A549 (cell line): ENCODE data around the gene USP20. TPM values are rescaled to one million over a fixed set of nuclear protein-coding genes. Genes with fewer than 3 reads are reported as not detected.

Experiments
- ATAC-seq, 2 experiments: fragments of 200-7000 bp in 1 of 2; fragments of >200 bp in 1 of 2; cut with Nextera tagmentation in 1 of 2; cut with Tn5 transposase in 1 of 2; 3 replicates each; pipeline versions ENCODE4 v1.8.0 to v1.9.1; 2018 to 2020; ENCODE audit warnings: mild to moderate bottlenecking in 1 of 2, moderate library complexity in 1 of 2
- CTCF ChIA-PET: fragments of 300-600 bp; sonication (Branson Sonifier 250); formaldehyde crosslinking; extraction: SDS; loops from one replicate; lab custom pipeline; 2021; ENCODE audit warnings: antibody characterized with exemption, inconsistent platforms; lab: Yijun Ruan, JAX
- POLR2A ChIA-PET: fragments of 350-600 bp; formaldehyde crosslinking; extraction: SDS; loops from one replicate; lab custom pipeline; 2021; ENCODE audit warnings: antibody characterized with exemption, inconsistent platforms; lab: Yijun Ruan, JAX
- DNase-seq, 2 experiments: peaks; one replicate each; pipeline versions ENCODE4 v3.0.0 to v3.0.0-alpha.2; 2011 to 2016; ENCODE audit warnings: low read depth in 1 of 2, low spot score in 1 of 2
- FAIRE-seq: peaks from 2 replicates; lab custom pipeline; 2011; peaks lifted over from hg19 to GRCh38; lab: Jason Lieb, UNC
- H3K27ac ChIP-seq, 2 experiments: fragments of >200 bp; sonication (Bioruptor Twin); formaldehyde crosslinking; 3 replicates each; pipeline ENCODE4 v1.5.1; 2016 to 2017
- H3K4me1 ChIP-seq: fragments of >200 bp; sonication (Bioruptor Twin); formaldehyde crosslinking; 3 replicates; pipeline ENCODE4 v1.6.1; 2016
- H3K4me2 ChIP-seq: fragments of >200 bp; sonication (Bioruptor Twin); formaldehyde crosslinking; 3 replicates; pipeline ENCODE4 v1.6.1; 2016
- H3K4me3 ChIP-seq: fragments of >200 bp; sonication (Bioruptor Twin); formaldehyde crosslinking; 3 replicates; pipeline ENCODE4 v1.5.1; 2016
- H3K9me3 ChIP-seq: fragments of >200 bp; sonication (Bioruptor Twin); formaldehyde crosslinking; 3 replicates; pipeline ENCODE4 v1.6.1; 2016
- CHD2 ChIP-seq: fragments of 150-350 bp; IDR thresholded peaks from 2 replicates; pipeline ENCODE4 v1.6.1; 2014; ENCODE audit warnings: low read length; ENCODE audit not compliant: partially characterized antibody
- CTCF ChIP-seq: fragments of >200 bp; sonication (Bioruptor Twin); formaldehyde crosslinking; IDR thresholded peaks from 3 replicates; pipeline ENCODE4 v1.5.1; 2016
- E2F6 ChIP-seq: IDR thresholded peaks from 2 replicates; pipeline ENCODE4 v1.6.1; 2012; ENCODE audit warnings: low read depth, borderline replicate concordance
- EHF ChIP-seq: fragments of 250-450 bp; sonication (Bioruptor Pico); IDR thresholded peaks from 2 replicates; pipeline ENCODE4 v1.5.0; 2020; ENCODE audit warnings: mild to moderate bottlenecking
- EHMT2 ChIP-seq: fragments of 200-600 bp; sonication (generic); IDR thresholded peaks from 2 replicates; pipeline ENCODE4 v1.6.1; 2016; ENCODE audit warnings: antibody characterized with exemption, low read depth, mild to moderate bottlenecking, moderate library complexity
- EP300 ChIP-seq, 2 experiments: fragments of >200 bp; sonication (Bioruptor Twin); formaldehyde crosslinking; IDR thresholded peaks; 2 replicates in 1 of 2; 3 replicates in 1 of 2; pipeline ENCODE4 v1.6.1; 2016 to 2017
- FOSB ChIP-seq: fragments of 250-450 bp; sonication (Bioruptor Pico); IDR thresholded peaks from 2 replicates; pipeline ENCODE4 v1.5.0; 2020; ENCODE audit warnings: mild to moderate bottlenecking, moderate library complexity
- FOSL2 ChIP-seq, 2 experiments: fragments of 450-650 bp in 1 of 2; fragments of >200 bp in 1 of 2; sonication (Bioruptor Twin) in 1 of 2; formaldehyde crosslinking; IDR thresholded peaks; 2 replicates each; pipeline versions ENCODE4 v1.5.0 to v1.6.1; 2016 to 2020; ENCODE audit warnings: mild to moderate bottlenecking in 1 of 2, moderate library complexity in 1 of 2
- FOXS1 ChIP-seq: fragments of 250-450 bp; sonication (Bioruptor Pico); IDR thresholded peaks from 2 replicates; pipeline ENCODE4 v1.5.0; 2020; ENCODE audit warnings: mild to moderate bottlenecking, moderate library complexity
- HDAC2 ChIP-seq: fragments of 200-600 bp; sonication (generic); IDR thresholded peaks from 2 replicates; pipeline ENCODE4 v1.6.1; 2016
- HOXB5 ChIP-seq: fragments of 250-450 bp; sonication (Bioruptor Pico); IDR thresholded peaks from 2 replicates; pipeline ENCODE4 v1.5.0; 2020; ENCODE audit warnings: mild to moderate bottlenecking, moderate library complexity
- JUN ChIP-seq, 2 experiments: fragments of >200 bp; sonication (Bioruptor Twin); formaldehyde crosslinking; IDR thresholded peaks; 2 replicates in 1 of 2; 3 replicates in 1 of 2; pipeline ENCODE4 v1.6.1; 2016 to 2017
- KDM1A ChIP-seq: fragments of 200-600 bp; sonication (generic); IDR thresholded peaks from 2 replicates; pipeline ENCODE4 v1.6.1; 2016; ENCODE audit warnings: low read depth, mild to moderate bottlenecking
- KDM5A ChIP-seq: fragments of 200-600 bp; sonication (generic); IDR thresholded peaks from 2 replicates; pipeline ENCODE4 v1.6.1; 2016; ENCODE audit warnings: antibody characterized with exemption, mild to moderate bottlenecking
- MAZ ChIP-seq: fragments of 150-350 bp; IDR thresholded peaks from 2 replicates; pipeline ENCODE4 v1.6.1; 2014; ENCODE audit warnings: antibody characterized with exemption, low read depth, low read length, borderline replicate concordance
- MYC ChIP-seq: IDR thresholded peaks from 2 replicates; pipeline ENCODE4 v1.6.1; 2012; ENCODE audit warnings: mild to moderate bottlenecking, inconsistent platforms, low read length, improper control_type of control experiment, borderline replicate concordance
- NFE2L2 ChIP-seq: fragments of 150-350 bp; conservative IDR thresholded peaks from 2 replicates; pipeline ENCODE4 v1.6.1; 2014; ENCODE audit warnings: low read length
- NPAS2 ChIP-seq: fragments of 250-450 bp; sonication (Bioruptor Pico); IDR thresholded peaks from 2 replicates; pipeline ENCODE4 v1.8.0; 2022; ENCODE audit warnings: mild to moderate bottlenecking, moderate library complexity, borderline replicate concordance
- POLR2A ChIP-seq: IDR thresholded peaks from 2 replicates; pipeline ENCODE4 v1.6.1; 2012; ENCODE audit warnings: mild to moderate bottlenecking, low read length
- RAD21 ChIP-seq, 2 experiments: fragments of >200 bp in 1 of 2; sonication (Bioruptor Twin) in 1 of 2; formaldehyde crosslinking in 1 of 2; IDR thresholded peaks in 1 of 2; conservative IDR thresholded peaks in 1 of 2; 2 replicates in 1 of 2; 3 replicates in 1 of 2; pipeline ENCODE4 v1.6.1; 2012 to 2018; ENCODE audit warnings: inconsistent platforms in 1 of 2
- RARB ChIP-seq: fragments of 250-450 bp; sonication (Bioruptor Pico); IDR thresholded peaks from 2 replicates; pipeline ENCODE4 v1.8.0; 2021; ENCODE audit warnings: mild to moderate bottlenecking, moderate library complexity
- RCOR1 ChIP-seq: fragments of 150-350 bp; IDR thresholded peaks from 2 replicates; pipeline ENCODE4 v1.6.1; 2014; ENCODE audit warnings: antibody characterized with exemption, low read length, low read depth
- REST ChIP-seq: fragments of 200-600 bp; sonication (generic); IDR thresholded peaks from 2 replicates; pipeline ENCODE4 v1.6.1; 2016; ENCODE audit warnings: antibody characterized with exemption, mild to moderate bottlenecking, moderate library complexity
- TFCP2L1 ChIP-seq: fragments of 250-450 bp; sonication (Bioruptor Pico); IDR thresholded peaks from 2 replicates; pipeline ENCODE4 v1.5.0; 2021; ENCODE audit warnings: mild to moderate bottlenecking
- ZC3H11A ChIP-seq: fragments of 450-650 bp; IDR thresholded peaks from 2 replicates; pipeline ENCODE4 v1.6.1; 2014; ENCODE audit warnings: antibody characterized with exemption, mild to moderate bottlenecking
- ZNF302 ChIP-seq: fragments of 250-450 bp; sonication (Bioruptor Pico); IDR thresholded peaks from 2 replicates; pipeline ENCODE4 v1.9.0; 2021; ENCODE audit warnings: inconsistent platforms, mild to moderate bottlenecking, moderate library complexity
- WGBS: methylation state at CpG from one replicate; pipeline ENCODE4 v1.1.6; 2017; ENCODE audit errors: missing lambda C conversion rate; 5-methylcytosine and 5-hydroxymethylcytosine counted together
- polyA plus RNA-seq, 4 experiments: library from polyadenylated mRNA; depleted of rRNA in 3 of 4; stranded (reverse); fragments of >200 nt; fragmentation: RNase III in 1 of 4; extraction: RNeasy Plus Mini Kit Qiagen cat#74134 plus additional on column Dnase treatment in 1 of 4; gene quantifications; 2 replicates in 3 of 4; 3 replicates in 1 of 4; pipeline ENCODE4 v1.2.3, GENCODE V29; 2011 to 2017
- TF ChIP-seq, protein P1 (sequence below): fragments of 150-350 bp; IDR thresholded peaks from 2 replicates; pipeline ENCODE4 v1.6.1; 2014; ENCODE audit warnings: low read depth, mild to moderate bottlenecking, low read length
- TF ChIP-seq, protein P2 (sequence below): fragments of >200 bp; sonication (Bioruptor Twin); formaldehyde crosslinking; IDR thresholded peaks from 3 replicates; pipeline ENCODE4 v1.6.1; 2016
- TF ChIP-seq, protein P3 (sequence below): fragments of >200 bp; sonication (Bioruptor Twin); formaldehyde crosslinking; IDR thresholded peaks from 2 replicates; pipeline ENCODE4 v1.6.1; 2016

Gene USP20
- polyA plus RNA-seq, 2 of the 4 experiments (the other 2 are of a cell fraction): 3.9 to 5.0 TPM

DNA sequence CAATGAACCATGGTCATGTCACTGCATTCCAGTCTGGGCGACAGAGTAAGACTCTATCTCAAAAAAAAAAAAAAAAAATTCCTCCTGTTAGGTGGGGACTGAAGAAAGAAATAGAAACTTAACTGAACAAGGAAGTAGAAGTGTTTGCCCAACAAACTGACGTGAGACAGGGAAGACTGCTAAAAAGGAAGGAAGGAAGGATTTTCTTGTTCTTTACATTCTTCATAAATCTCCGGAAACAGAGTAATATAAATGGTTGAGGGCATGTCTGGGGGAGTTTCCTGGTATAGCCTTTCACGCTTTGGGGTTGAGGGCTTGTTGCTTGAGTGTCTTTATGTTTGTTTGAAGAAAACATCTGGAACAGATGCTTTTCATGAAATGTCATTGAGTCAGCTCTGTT lies 29.2 kb upstream of the USP20 start:
- ATAC-seq: no peak
- no peak overlapping the region for H3K4me3 ChIP-seq
- TF ChIP-seq FOSB: no peak
- TF ChIP-seq EHMT2: no peak
- no peak for TF ChIP-seq CHD2
- no peak for TF ChIP-seq ZC3H11A
- TF ChIP-seq NPAS2 (CRISPR knock-in tag): no peak
- TF ChIP-seq MYC: no peak
- no peak for TF ChIP-seq EHF (CRISPR knock-in tag)
- TF ChIP-seq HOXB5: no peak
- no peak for TF ChIP-seq MAZ
- TF ChIP-seq, protein P1, sequence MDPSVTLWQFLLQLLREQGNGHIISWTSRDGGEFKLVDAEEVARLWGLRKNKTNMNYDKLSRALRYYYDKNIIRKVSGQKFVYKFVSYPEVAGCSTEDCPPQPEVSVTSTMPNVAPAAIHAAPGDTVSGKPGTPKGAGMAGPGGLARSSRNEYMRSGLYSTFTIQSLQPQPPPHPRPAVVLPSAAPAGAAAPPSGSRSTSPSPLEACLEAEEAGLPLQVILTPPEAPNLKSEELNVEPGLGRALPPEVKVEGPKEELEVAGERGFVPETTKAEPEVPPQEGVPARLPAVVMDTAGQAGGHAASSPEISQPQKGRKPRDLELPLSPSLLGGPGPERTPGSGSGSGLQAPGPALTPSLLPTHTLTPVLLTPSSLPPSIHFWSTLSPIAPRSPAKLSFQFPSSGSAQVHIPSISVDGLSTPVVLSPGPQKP: no peak
- TF ChIP-seq HDAC2: no peak
- TF ChIP-seq RARB (CRISPR knock-in tag): no peak
- TF ChIP-seq RAD21 (conservative IDR thresholded peaks at IDR 0.05 in 1 of 2, IDR thresholded peaks at IDR 0.05 in 1 of 2): no peak
- TF ChIP-seq TFCP2L1: no peak
- no peak for TF ChIP-seq ZNF302
- TF ChIP-seq CTCF: no peak
- no peak for TF ChIP-seq E2F6
- TF ChIP-seq FOXS1 (CRISPR knock-in tag): no peak
- TF ChIP-seq POLR2A: no peak
- TF ChIP-seq, all 56 proteins: peak for 0
- DNase-seq (no peak), FAIRE-seq (no peak)
- H3K4me2 ChIP-seq: no peak overlapping the region
- no peak overlapping the region for H3K27ac ChIP-seq
- WGBS: 85% methylated on average over 4 of the region's 4 CpGs
- H3K4me1 ChIP-seq: peaks cover 16% of the 10 kb centered on the region
- no peaks in the 10 kb centered on the region for H3K9me3 ChIP-seq
- ChIA-PET POLR2A (no interaction called here), CTCF (interaction anchor here (0.9 to 2.0 kb wide), 2 partner anchors 16 to 164 kb away, joined by 3 to 7 read pairs; no protein-coding TSS in a partner anchor)

DNA sequence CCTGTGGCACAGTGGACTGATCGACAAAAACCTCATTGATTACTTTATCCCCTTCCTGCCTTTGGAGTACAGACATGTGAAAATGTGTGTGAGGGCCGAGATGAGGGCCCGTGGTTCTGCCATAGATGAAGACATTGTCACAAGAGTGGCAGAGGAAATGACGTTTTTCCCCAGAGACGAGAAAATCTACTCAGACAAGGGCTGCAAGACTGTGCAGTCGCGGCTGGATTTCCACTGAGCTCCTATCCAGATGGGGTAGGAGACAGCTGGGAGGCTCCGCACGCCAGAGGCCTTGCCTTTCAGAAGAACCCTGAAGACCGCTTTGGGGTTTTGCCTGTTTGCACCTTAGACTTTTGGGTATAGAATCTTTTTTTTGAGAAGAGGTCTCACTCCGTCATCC lies 25.9 kb upstream of the USP20 start:
- no peak; a peak in 1 of 6 replicates for ATAC-seq
- Histone ChIP-seq H3K4me2 (no peak overlapping the region), H3K9me3 (no peaks in the 10 kb centered on the region), H3K27ac (no peak overlapping the region), H3K4me3 (no peak overlapping the region), H3K4me1 (peaks cover 18% of the 10 kb centered on the region)
- no peak for DNase-seq
- ChIA-PET CTCF (interaction anchor here (0.6 to 1.3 kb wide), 5 partner anchors 19 to 122 kb away, joined by 3 to 6 read pairs (median 3); no protein-coding TSS in a partner anchor), POLR2A (interaction anchor here (1.4 kb wide), 1 partner anchor 10 kb away, joined by 5 read pairs; no protein-coding TSS in a partner anchor)
- no peak for FAIRE-seq
- 89% methylated on average over 11 of the region's 11 CpGs for WGBS
- TF ChIP-seq FOXS1 (CRISPR knock-in tag): no peak
- TF ChIP-seq HDAC2: no peak
- no peak for TF ChIP-seq EP300 (IDR thresholded peaks at IDR 0.05)
- no peak for TF ChIP-seq ZNF302
- no peak for TF ChIP-seq RCOR1
- no peak for TF ChIP-seq KDM1A
- TF ChIP-seq, protein P2, sequence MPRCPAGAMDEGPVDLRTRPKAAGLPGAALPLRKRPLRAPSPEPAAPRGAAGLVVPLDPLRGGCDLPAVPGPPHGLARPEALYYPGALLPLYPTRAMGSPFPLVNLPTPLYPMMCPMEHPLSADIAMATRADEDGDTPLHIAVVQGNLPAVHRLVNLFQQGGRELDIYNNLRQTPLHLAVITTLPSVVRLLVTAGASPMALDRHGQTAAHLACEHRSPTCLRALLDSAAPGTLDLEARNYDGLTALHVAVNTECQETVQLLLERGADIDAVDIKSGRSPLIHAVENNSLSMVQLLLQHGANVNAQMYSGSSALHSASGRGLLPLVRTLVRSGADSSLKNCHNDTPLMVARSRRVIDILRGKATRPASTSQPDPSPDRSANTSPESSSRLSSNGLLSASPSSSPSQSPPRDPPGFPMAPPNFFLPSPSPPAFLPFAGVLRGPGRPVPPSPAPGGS: no peak
- no peak for TF ChIP-seq NFE2L2
- TF ChIP-seq JUN (IDR thresholded peaks at IDR 0.05): no peak
- no peak for TF ChIP-seq FOSL2 (IDR thresholded peaks at IDR 0.05)
- TF ChIP-seq FOSL2 (CRISPR knock-in tag; IDR thresholded peaks at IDR 0.05): no peak
- TF ChIP-seq REST: no peak
- TF ChIP-seq, protein P3, sequence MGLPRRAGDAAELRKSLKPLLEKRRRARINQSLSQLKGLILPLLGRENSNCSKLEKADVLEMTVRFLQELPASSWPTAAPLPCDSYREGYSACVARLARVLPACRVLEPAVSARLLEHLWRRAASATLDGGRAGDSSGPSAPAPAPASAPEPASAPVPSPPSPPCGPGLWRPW: no peak
- no peak for TF ChIP-seq KDM5A
- no peak for TF ChIP-seq EHMT2
